B cell (primary cell): ENCODE data around the gene LCE1E. TPM values are rescaled to one million over a fixed set of nuclear protein-coding genes. Genes with fewer than 3 reads are reported as not detected.

Experiments
- ATAC-seq: fragments of 200-7000 bp; cut with Tn5 transposase; one replicate; pipeline ENCODE4 v1.10.0; 2021; ENCODE audit warnings: low read depth, mild to moderate bottlenecking, moderate number of reproducible peaks, moderate library complexity
- CTCF ChIA-PET: fragments of 350-600 bp; sonication (Branson Sonifier 250); formaldehyde crosslinking; loops from one replicate; lab custom pipeline; 2021; ENCODE audit warnings: antibody characterized with exemption, inconsistent platforms; lab: Charles Lee
- POLR2A ChIA-PET: fragments of 350-600 bp; sonication (Branson Sonifier 250); formaldehyde crosslinking; loops from one replicate; lab custom pipeline; 2021; ENCODE audit warnings: antibody characterized with exemption; lab: Charles Lee
- DNase-seq: peaks from one replicate; pipeline ENCODE4 v3.0.0; 2013
- H2AFZ ChIP-seq: 2 replicates; pipeline ENCODE4 v1.6.1; 2012; ENCODE audit warnings: mild to moderate bottlenecking, low read depth, low read length; ENCODE audit not compliant: insufficient read depth, poor library complexity, severe bottlenecking
- H3K27ac ChIP-seq, 2 donors: 1 replicate in 1 of 2; 2 replicates in 1 of 2; pipeline ENCODE4 v1.5.1; 2012 to 2013; ENCODE audit warnings: low read length in 2 of 2, mild to moderate bottlenecking in 2 of 2, moderate library complexity in 1 of 2
- H3K27me3 ChIP-seq, 4 experiments: fragments of 200-600 bp in 1 of 4; sonication (generic) in 1 of 4; replicated peaks in 1 of 4; 1 replicate in 2 of 4; 2 replicates in 2 of 4; pipeline versions ENCODE4 v1.6.1 to v1.7.0; 2013 to 2016; ENCODE audit warnings: low read length in 3 of 4, mild to moderate bottlenecking in 2 of 4, mixed read lengths in 1 of 4, moderate library complexity in 1 of 4; ENCODE audit not compliant: insufficient read depth in 4 of 4, control insufficient read depth in 3 of 4; ENCODE audit errors: control extremely low read depth in 1 of 4
- H3K36me3 ChIP-seq, 2 experiments: replicated peaks in 1 of 2; 1 replicate in 1 of 2; 2 replicates in 1 of 2; pipeline versions ENCODE4 v1.6.1 to v1.7.1; 2013; ENCODE audit warnings: low read length in 1 of 2; ENCODE audit not compliant: insufficient read depth in 2 of 2, control insufficient read depth in 1 of 2; ENCODE audit errors: control extremely low read depth in 1 of 2, extremely low read depth in 1 of 2
- H3K4me1 ChIP-seq, 2 donors: fragments of 200-600 bp in 1 of 2; sonication (generic) in 1 of 2; 1 replicate in 1 of 2; 2 replicates in 1 of 2; pipeline versions ENCODE4 v1.5.1 to v1.6.1; 2013 to 2017; ENCODE audit warnings: low read length in 2 of 2; ENCODE audit not compliant: control insufficient read depth in 2 of 2, insufficient read depth in 2 of 2
- H3K4me2 ChIP-seq: replicated peaks from 2 replicates; pipeline ENCODE3; 2012; ENCODE audit warnings: mild to moderate bottlenecking, low read depth, low read length; ENCODE audit not compliant: poor library complexity, severe bottlenecking
- H3K4me3 ChIP-seq, 5 experiments: fragments of 200-600 bp in 1 of 5; sonication (generic) in 1 of 5; 1 replicate in 3 of 5; 2 replicates in 2 of 5; pipeline versions ENCODE4 v1.5.1 to v1.7.0; 2011 to 2016; ENCODE audit warnings: low read length in 4 of 5, mild to moderate bottlenecking in 4 of 5, low read depth in 2 of 5, control low read depth in 1 of 5, moderate library complexity in 1 of 5; ENCODE audit not compliant: insufficient read depth in 1 of 5; ENCODE audit errors: control extremely low read depth in 1 of 5, extremely low read depth in 1 of 5
- H3K79me2 ChIP-seq: fragments of 200-600 bp; sonication (generic); one replicate; pipeline ENCODE4 v1.6.0; 2016; ENCODE audit warnings: low read length; ENCODE audit not compliant: control insufficient read depth, insufficient read depth
- H3K9ac ChIP-seq: fragments of 200-600 bp; sonication (generic); 2 replicates; pipeline ENCODE4 v1.6.1; 2017; ENCODE audit warnings: mild to moderate bottlenecking, low read length, moderate library complexity
- H3K9me3 ChIP-seq, 3 donors: one replicate each; pipeline versions ENCODE4 v1.6.1 to v1.7.1; 2013; ENCODE audit warnings: low read length in 2 of 3; ENCODE audit not compliant: control insufficient read depth in 2 of 3, insufficient read depth in 1 of 3; ENCODE audit errors: control extremely low read depth in 1 of 3
- H4K20me1 ChIP-seq: 2 replicates; pipeline ENCODE4 v1.6.0; 2012; ENCODE audit warnings: mild to moderate bottlenecking, low read length; ENCODE audit not compliant: insufficient read depth, control insufficient read depth, poor library complexity, severe bottlenecking
- H3K27ac Mint-ChIP-seq: one replicate; pipeline ENCODE4 v1.8.0; 2021; ENCODE audit warnings: mixed read lengths
- H3K27me3 Mint-ChIP-seq: one replicate; pipeline ENCODE4 v1.8.0; 2021; ENCODE audit warnings: mixed read lengths
- H3K4me1 Mint-ChIP-seq: one replicate; pipeline ENCODE4 v1.8.0; 2021; ENCODE audit warnings: mixed read lengths
- H3K4me3 Mint-ChIP-seq: one replicate; pipeline ENCODE4 v1.8.0; 2021; ENCODE audit warnings: mixed read lengths
- H3K9me3 Mint-ChIP-seq: one replicate; pipeline ENCODE4 v1.8.0; 2022; ENCODE audit warnings: mixed read lengths; ENCODE audit not compliant: insufficient read depth
- CTCF ChIP-seq: fragments of 200-600 bp; IDR thresholded peaks from one replicate; pipeline ENCODE4 v1.8.0; 2022; ENCODE audit warnings: antibody characterized with exemption, mild to moderate bottlenecking
- EZH2 ChIP-seq: IDR thresholded peaks from 2 replicates; pipeline ENCODE4 v1.6.1; 2012; ENCODE audit warnings: borderline replicate concordance, low read depth, mild to moderate bottlenecking, moderate library complexity, low read length; ENCODE audit not compliant: insufficient read depth, poor library complexity, severe bottlenecking
- whole genome bisulfite sequencing: methylation state at CpG from one replicate; pipeline ENCODE4 v1.1.5; 2013; ENCODE audit warnings: missing lambda C conversion rate; ENCODE audit not compliant: insufficient coverage; 5-methylcytosine and 5-hydroxymethylcytosine counted together
- intact Hi-C: fragments of 100-400 bp; cut with micrococcal nuclease; formaldehyde crosslinking; loops from one replicate; pipeline ENCODE4 v1.10.0; 2022
- polyA plus RNA-seq: library from polyadenylated mRNA; depleted of rRNA; stranded (reverse); fragments of >200 nt; gene quantifications from 2 replicates; pipeline ENCODE4 v1.2.3, GENCODE V29; 2012
- total RNA-seq, 2 donors: library from RNA; stranded (reverse); fragments of 120-200 nt in 1 of 2; gene quantifications; 1 replicate in 1 of 2; 2 replicates in 1 of 2; pipeline versions ENCODE4 v1.2.3 to v1.2.4, GENCODE V29; 2013 to 2022

Gene LCE1E
- total and polyA plus RNA-seq, 2 donors (not counting 1 experiment from before 2014, with no cell fraction given), result not detected

DNA sequence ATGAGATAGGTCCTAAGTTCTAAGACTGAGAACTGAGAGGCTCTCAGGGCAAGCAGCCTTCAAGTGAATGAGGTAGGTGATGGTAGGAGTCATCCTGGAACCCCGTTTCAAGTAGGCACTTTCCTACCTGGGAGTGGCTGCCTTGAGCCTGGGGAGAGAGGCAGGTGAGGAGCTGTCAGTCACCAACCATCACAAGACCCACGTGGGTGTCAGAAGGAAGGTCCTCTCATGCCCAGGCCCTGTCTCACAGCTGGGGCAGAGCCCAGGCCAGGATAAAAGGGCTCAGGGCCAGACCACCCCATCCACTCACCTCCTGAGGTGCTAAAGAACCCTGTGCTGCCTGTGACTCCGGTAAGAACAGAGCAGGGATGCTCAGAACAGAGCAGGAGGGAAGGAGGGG lies 10.4 kb downstream of the LCE1E start, which contains the start of gene LCE1D:
TSS of gene LCE1D (plus strand) at position 301 of the 400 bp plus-strand sequence. CDS start 1,074 bp downstream, outside the sequence.
- Histone ChIP-seq H3K9ac (no peak within 1 kb of the TSS), H3K27ac (no peak within 1 kb of the TSS), H3K27me3 (no peaks in the 10 kb centered on the region), H3K36me3 (no peaks in the 10 kb centered on the region), H3K79me2 (no peaks in the 10 kb centered on the region), H4K20me1 (no peaks in the 10 kb centered on the region), H3K4me1 (no peaks in the 10 kb centered on the region), H3K4me2 (no peak within 1 kb of the TSS), H2AFZ (no peak within 1 kb of the TSS), H3K9me3 (peaks cover 0 to 4% (median 0%) of the 10 kb centered on the region in 3 donors), H3K4me3 (no peak within 1 kb of the TSS)
- Mint-ChIP-seq H3K4me3 (no peak within 1 kb of the TSS), H3K27ac (no peak within 1 kb of the TSS), H3K27me3 (peaks cover 10% of the 10 kb centered on the region), H3K4me1 (no peaks in the 10 kb centered on the region), H3K9me3 (no peaks in the 10 kb centered on the region)
- no peak for TF ChIP-seq EZH2
- no peak for TF ChIP-seq CTCF
- intact Hi-C loops, result no loop called here
- WGBS, result 86% methylated on average over 1 of the region's 3 CpGs
- CTCF ChIA-PET, result no interaction called here
- POLR2A ChIA-PET, result no interaction called here
- no peak for DNase-seq
- ATAC-seq, result no peak

DNA sequence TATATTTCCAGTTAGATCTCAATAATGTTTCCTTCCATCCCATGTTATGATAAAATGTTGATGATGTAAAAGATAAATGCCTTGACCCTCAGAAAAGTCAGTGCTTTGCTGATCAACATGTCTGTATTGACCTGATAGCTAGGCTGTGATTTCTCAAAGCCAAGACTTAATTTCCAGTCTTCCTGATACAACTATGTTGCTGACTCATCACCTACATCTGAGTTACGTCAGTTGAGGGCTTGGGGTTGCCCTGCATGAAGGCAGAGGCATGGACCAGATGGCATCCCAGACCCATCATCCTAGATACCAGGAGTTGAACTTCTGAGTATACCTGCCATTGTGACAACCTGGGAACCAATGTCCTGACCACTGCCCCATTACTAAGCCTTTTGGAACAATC lies 15.3 kb downstream of the LCE1E start:
- H3K36me3 ChIP-seq, result no peaks in the 10 kb centered on the region
- no peaks in the 10 kb centered on the region for H3K79me2 ChIP-seq
- no peaks in the 10 kb centered on the region for H3K4me1 ChIP-seq
- Mint-ChIP-seq H3K4me3 (no peak overlapping the region), H3K9me3 (no peaks in the 10 kb centered on the region), H3K4me1 (no peaks in the 10 kb centered on the region), H3K27me3 (peaks cover 24% of the 10 kb centered on the region), H3K27ac (no peak overlapping the region)
- ChIA-PET CTCF (no interaction called here), POLR2A (no interaction called here)
- H2AFZ ChIP-seq, result no peak overlapping the region
- intact Hi-C loops, result no loop called here
- H3K9me3 ChIP-seq, result peaks cover 0 to 4% (median 0%) of the 10 kb centered on the region in 3 donors
- WGBS, result no CpG with 5 or more reads among the region's 1 CpG
- H3K27ac ChIP-seq, result no peak overlapping the region
- H4K20me1 ChIP-seq, result no peaks in the 10 kb centered on the region
- H3K4me2 ChIP-seq, result no peak overlapping the region
- no peak for ATAC-seq
- H3K9ac ChIP-seq, result no peak overlapping the region
- DNase-seq, result no peak
- TF ChIP-seq CTCF (no peak), EZH2 (no peak)
- no peak overlapping the region for H3K4me3 ChIP-seq
- no peaks in the 10 kb centered on the region for H3K27me3 ChIP-seq
